Spleen (tissue), 11 donors: ENCODE data around the gene EPHA2. TPM values are rescaled to one million over a fixed set of nuclear protein-coding genes. Genes with fewer than 3 reads are reported as not detected.

Source experiments
- DNase-seq: peaks from one replicate; pipeline ENCODE4 v3.0.0-alpha.2; 2020
- H3K27ac ChIP-seq, 8 donors: fragments of 200-600 bp; sonication (generic) in 7 of 8; 1 replicate in 4 of 8; 2 replicates in 4 of 8; pipeline versions ENCODE4 v1.5.0 to v1.8.0; 2016 to 2021; ENCODE audit warnings: inconsistent platforms in 4 of 8, mild to moderate bottlenecking in 4 of 8, moderate library complexity in 1 of 8
- H3K27me3 ChIP-seq, 7 donors: fragments of 200-600 bp; sonication (generic) in 6 of 7; replicated peaks in 1 of 7; 1 replicate in 4 of 7; 2 replicates in 3 of 7; pipeline versions ENCODE4 v1.5.0 to v1.8.0; 2016 to 2021; ENCODE audit warnings: inconsistent platforms in 3 of 7, mild to moderate bottlenecking in 1 of 7
- H3K36me3 ChIP-seq, 6 donors: fragments of 200-600 bp; sonication (generic) in 5 of 6; 1 replicate in 4 of 6; 2 replicates in 2 of 6; pipeline versions ENCODE4 v1.5.0 to v1.8.0; 2016 to 2021; ENCODE audit warnings: inconsistent platforms in 2 of 6
- H3K4me1 ChIP-seq, 6 donors: fragments of 200-600 bp; sonication (generic) in 5 of 6; 1 replicate in 3 of 6; 2 replicates in 3 of 6; pipeline versions ENCODE4 v1.5.0 to v1.8.0; 2016 to 2021; ENCODE audit warnings: inconsistent platforms in 3 of 6
- H3K4me3 ChIP-seq, 8 donors: fragments of 200-600 bp; sonication (generic) in 7 of 8; 1 replicate in 4 of 8; 2 replicates in 4 of 8; pipeline versions ENCODE4 v1.5.0 to v1.8.0; 2016 to 2021; ENCODE audit warnings: inconsistent platforms in 4 of 8, mild to moderate bottlenecking in 4 of 8, moderate library complexity in 2 of 8
- H3K9me3 ChIP-seq, 8 donors: fragments of 200-600 bp; sonication (generic) in 7 of 8; 1 replicate in 4 of 8; 2 replicates in 4 of 8; pipeline versions ENCODE4 v1.5.0 to v1.8.0; 2016 to 2021; ENCODE audit warnings: inconsistent platforms in 4 of 8
- CTCF ChIP-seq, 11 experiments: fragments of 200-600 bp in 7 of 11; fragments of 450-650 bp in 4 of 11; sonication (generic) in 4 of 11; IDR thresholded peaks in 8 of 11; conservative IDR thresholded peaks in 3 of 11; 1 replicate in 7 of 11; 2 replicates in 4 of 11; pipeline versions ENCODE4 v1.4.0 to v1.8.0; 2016 to 2021; ENCODE audit warnings: antibody characterized with exemption in 11 of 11, inconsistent platforms in 4 of 11, mild to moderate bottlenecking in 1 of 11
- POLR2A ChIP-seq, 3 donors: fragments of 450-650 bp; IDR thresholded peaks; one replicate each; pipeline ENCODE4 v1.5.1; 2017; ENCODE audit warnings: antibody characterized with exemption in 3 of 3, mild to moderate bottlenecking in 1 of 3
- POLR2AphosphoS5 ChIP-seq, 3 donors: sonication (generic); formaldehyde crosslinking; IDR thresholded peaks; one replicate each; pipeline ENCODE4 v1.5.1; 2017; ENCODE audit warnings: antibody characterized with exemption in 3 of 3
- WGBS, 5 donors: extraction: QIAGEN DNeasy Blood & Tissue Kit in 3 of 5; methylation state at CpG; one replicate each; pipeline versions ENCODE4 v1.1.5 to v1.1.7; 2013 to 2018; 5-methylcytosine and 5-hydroxymethylcytosine counted together
- intact Hi-C: fragments of 100-400 bp; cut with DNase I; formaldehyde crosslinking; loops from one replicate; pipeline ENCODE4 v1.15.0; 2023; ENCODE audit warnings: low total_unique reads
- polyA plus RNA-seq, 3 donors: library from polyadenylated mRNA; stranded (reverse); fragments of 200-250 nt; gene quantifications; one replicate each; pipeline ENCODE4 v1.2.1, GENCODE V29; 2013
- total RNA-seq, 7 donors: library from RNA; depleted of rRNA in 3 of 7; stranded (reverse); fragments of >200 nt in 3 of 7; fragmentation: NEBNext Ultra II Directional in 4 of 7; extraction: Animal tissue kit (Norgen Biotek cat#: 25700) in 4 of 7; gene quantifications; one replicate each; pipeline versions ENCODE4 v1.1.0 to v1.2.1, GENCODE V29; 2016 to 2021
- donor health status: healthy with polysubstance abuse.
- donor health status: DM: no; HTN: no; CAD: no; lungs with moderate emphysema.
- donor health status: DM: no; HTN: no; CAD: no.
- donor health status: Bipolar disorder and iron deficiency.
- donor health status: healthy.
- donor health status: DM: no; HTN: no; CAD: no.
- donor health status: DM: yes; HTN: yes; CAD: no.

The EPHA2 gene
- total and polyA plus RNA-seq, 10 donors = 2.0 to 35.7 (median 14.8) TPM

GRCh38 chr1:16133007-16133961 lies 22.6 kb downstream of the EPHA2 start:
- Histone ChIP-seq H3K4me3 (no peak overlapping the region), H3K9me3 (no peaks in the 10 kb centered on the region), H3K36me3 (peaks cover 0 to 96% (median 19%) of the 10 kb centered on the region in 6 donors), H3K4me1 (peaks cover 0 to 44% (median 20%) of the 10 kb centered on the region in 6 donors), H3K27ac (peak overlapping the region in 4 of 8 donors; percentile 22 to 57 (median 27)), H3K27me3 (no peaks in the 10 kb centered on the region)
- no peak for TF ChIP-seq POLR2A (IDR thresholded peaks at IDR 0.05)
- no peak for TF ChIP-seq POLR2AphosphoS5 (IDR thresholded peaks at IDR 0.05)
- no peak for TF ChIP-seq CTCF (IDR thresholded peaks at IDR 0.05 in 8 of 11, conservative IDR thresholded peaks at IDR 0.05 in 3 of 11)
- intact Hi-C loops = no loop called here
- WGBS, 5 donors = 76 to 86% (median 82%) methylated on average over 19 to 28 of the region's 28 CpGs
- DNase-seq = no peak

GRCh38 chr1:16132325-16132785 lies 23.5 kb downstream of the EPHA2 start:
- 63 to 78% (median 77%) methylated on average over 6 of the region's 6 CpGs for WGBS, 5 donors
- intact Hi-C loops = no loop called here
- Histone ChIP-seq H3K27ac (no peak overlapping the region), H3K4me1 (peaks cover 0 to 45% (median 16%) of the 10 kb centered on the region in 6 donors), H3K36me3 (peaks cover 0 to 97% (median 15%) of the 10 kb centered on the region in 6 donors), H3K27me3 (no peaks in the 10 kb centered on the region), H3K9me3 (no peaks in the 10 kb centered on the region), H3K4me3 (no peak overlapping the region)
- no peak for DNase-seq
- TF ChIP-seq POLR2A (IDR thresholded peaks at IDR 0.05) (no peak), CTCF (IDR thresholded peaks at IDR 0.05 in 8 of 11, conservative IDR thresholded peaks at IDR 0.05 in 3 of 11) (no peak), POLR2AphosphoS5 (IDR thresholded peaks at IDR 0.05) (no peak)

GRCh38 chr1:16131636-16132324 lies 24.1 kb downstream of the EPHA2 start:
- H3K4me1 ChIP-seq = peaks cover 0 to 46% (median 18%) of the 10 kb centered on the region in 6 donors
- intact Hi-C loops = no loop called here
- H3K27me3 ChIP-seq = no peaks in the 10 kb centered on the region
- H3K36me3 ChIP-seq = peaks cover 0 to 97% (median 15%) of the 10 kb centered on the region in 6 donors
- H3K27ac ChIP-seq = peak overlapping the region in 1 of 8 donors; percentile 4
- H3K9me3 ChIP-seq = no peaks in the 10 kb centered on the region
- H3K4me3 ChIP-seq = no peak overlapping the region
- WGBS, 5 donors = 71 to 89% (median 83%) methylated on average over 15 to 28 of the region's 28 CpGs
- no peak for DNase-seq
- TF ChIP-seq POLR2A (IDR thresholded peaks at IDR 0.05) = no peak
- peak; percentile 58 to 70 (median 67) for TF ChIP-seq POLR2AphosphoS5 (IDR thresholded peaks at IDR 0.05)
- peak in 3 of 11 experiments; percentile 10 to 27 (median 22) for TF ChIP-seq CTCF (IDR thresholded peaks at IDR 0.05 in 8 of 11, conservative IDR thresholded peaks at IDR 0.05 in 3 of 11)
